HG03558 (cell line): ENCODE measurements around the gene BCR.

Source experiments
- ATAC-seq: cut with Tn5 transposase; IDR thresholded peaks from one replicate; pipeline ENCODE4 v1.9.1; 2021; ENCODE audit warnings: moderate number of reproducible peaks; ENCODE audit not compliant: unreplicated experiment; ENCODE audit errors: extremely low read depth

Gene BCR

GRCh38 chr22:23225337-23225723, 45.0 kb downstream of the BCR start:
- no peak for ATAC-seq

- ATAC-seq = no peak
Observed at GRCh38 chr22:23225724-23226496, 45.6 kb downstream of the BCR start.

GRCh38 chr22:23226497-23226850, 46.2 kb downstream of the BCR start:
- ATAC-seq = no peak

- ATAC-seq = no peak
Observed at GRCh38 chr22:23227380-23227779, 47.1 kb downstream of the BCR start.

GRCh38 chr22:23228503-23228902, 48.2 kb downstream of the BCR start:
- no peak for ATAC-seq

- no peak for ATAC-seq
Observed at GRCh38 chr22:23229646-23230045, 49.3 kb downstream of the BCR start.

- no peak for ATAC-seq
Observed at GRCh38 chr22:23230348-23231068, 50.2 kb downstream of the BCR start.

- ATAC-seq = no peak
Observed at GRCh38 chr22:23231471-23232093, 51.3 kb downstream of the BCR start.

GRCh38 chr22:23232094-23232905, 52.0 kb downstream of the BCR start:
- no peak for ATAC-seq

- no peak for ATAC-seq
Observed at GRCh38 chr22:23233084-23233531, 52.8 kb downstream of the BCR start.

- no peak for ATAC-seq
Observed at GRCh38 chr22:23233752-23234408, 53.6 kb downstream of the BCR start.

GRCh38 chr22:23234409-23235161, 54.3 kb downstream of the BCR start:
- no peak for ATAC-seq

GRCh38 chr22:23235425-23235824, 55.1 kb downstream of the BCR start:
- ATAC-seq = no peak

- no peak for ATAC-seq
Observed at GRCh38 chr22:23236026-23236425, 55.7 kb downstream of the BCR start.

- ATAC-seq = no peak
Observed at GRCh38 chr22:23236440-23237184, 56.3 kb downstream of the BCR start.

- no peak for ATAC-seq
Observed at GRCh38 chr22:23237201-23237798, 57.0 kb downstream of the BCR start.

- ATAC-seq = no peak
Observed at GRCh38 chr22:23237841-23238240, 57.5 kb downstream of the BCR start.

- ATAC-seq = no peak
Observed at GRCh38 chr22:23238707-23239106, 58.4 kb downstream of the BCR start.
